HL-60 (cell line): ENCODE data around the gene ALK.

ENCODE experiments used
- DNase-seq, 2 experiments: peaks; one replicate each; pipeline ENCODE4 v3.0.0-alpha.2; 2010 to 2020; ENCODE audit warnings: low read depth in 1 of 2, low spot score in 1 of 2
- H3K27ac ChIP-seq: fragments of 250-450 bp; sonication (Bioruptor Pico); replicated peaks from 2 replicates; pipeline ENCODE4 v1.5.1; 2020; ENCODE audit warnings: mild to moderate bottlenecking, moderate library complexity
- H3K27me3 ChIP-seq: fragments of 250-450 bp; sonication (Bioruptor Pico); 2 replicates; pipeline ENCODE4 v1.5.1; 2021; ENCODE audit warnings: mild to moderate bottlenecking, moderate library complexity; ENCODE audit not compliant: insufficient read depth, poor library complexity, severe bottlenecking
- H3K4me3 ChIP-seq: replicated peaks from 2 replicates; pipeline ENCODE4 v1.5.1; 2011; ENCODE audit warnings: mild to moderate bottlenecking, control low read depth, low read length; ENCODE audit not compliant: insufficient read depth
- CTCF ChIP-seq: IDR thresholded peaks from one replicate; pipeline ENCODE4 v1.5.1; 2011; ENCODE audit warnings: low read length, control low read depth, inconsistent platforms; ENCODE audit not compliant: insufficient read depth
- GABPA ChIP-seq: IDR thresholded peaks from 2 replicates; pipeline ENCODE4 v1.6.1; 2012; ENCODE audit warnings: low read depth
- POLR2AphosphoS5 ChIP-seq: IDR thresholded peaks from 2 replicates; pipeline ENCODE4 v1.6.1; 2012; ENCODE audit warnings: low read depth
- REST ChIP-seq: IDR thresholded peaks from 2 replicates; pipeline ENCODE4 v1.6.1; 2012; ENCODE audit warnings: low read depth; ENCODE audit not compliant: insufficient replicate concordance
- SPI1 ChIP-seq: IDR thresholded peaks from 2 replicates; pipeline ENCODE4 v1.6.1; 2012; ENCODE audit warnings: low read depth, mild to moderate bottlenecking, borderline replicate concordance

Gene ALK

GRCh38 chr2:29615183-29615582, 306.2 kb downstream of the ALK start:
- Histone ChIP-seq H3K27ac (no peak overlapping the region), H3K27me3 (no peaks in the 10 kb centered on the region), H3K4me3 (no peak overlapping the region)
- DNase-seq = no peak
- no peak for TF ChIP-seq POLR2AphosphoS5
- no peak for TF ChIP-seq REST
- no peak for TF ChIP-seq CTCF
- no peak for TF ChIP-seq SPI1
- TF ChIP-seq GABPA = no peak

GRCh38 chr2:29614295-29614830, 307.0 kb downstream of the ALK start:
- Histone ChIP-seq H3K27ac (no peak overlapping the region), H3K4me3 (no peak overlapping the region), H3K27me3 (no peaks in the 10 kb centered on the region)
- TF ChIP-seq GABPA (no peak), SPI1 (no peak), POLR2AphosphoS5 (no peak), CTCF (no peak), REST (no peak)
- DNase-seq = no peak

GRCh38 chr2:29613792-29614266, 307.6 kb downstream of the ALK start:
- Histone ChIP-seq H3K27ac (no peak overlapping the region), H3K4me3 (no peak overlapping the region), H3K27me3 (no peaks in the 10 kb centered on the region)
- DNase-seq = no peak
- TF ChIP-seq SPI1 (no peak), GABPA (no peak), CTCF (no peak), REST (no peak), POLR2AphosphoS5 (no peak)
